ENCODE results near the gene CCDC88C. TPM values are rescaled to one million over a fixed set of nuclear protein-coding genes. Genes with fewer than 3 reads are reported as not detected.

The CCDC88C gene
- total RNA-seq, 6 donors from 2014 or later = 33.1 to 119 (median 54.5) TPM

GRCh38 chr14:91381801-91382670 is 35.6 kb downstream of the CCDC88C start:
- WGBS, 2 donors = 93 to 94% methylated on average over 13 of the region's 13 CpGs
- DNase-seq (no peak), ATAC-seq (ENCODE audit: low FRiP score in 2 of 2) (no peak)
- Histone ChIP-seq H3K27ac (no peak overlapping the region), H3K4me3 (no peak overlapping the region), H3K4me1 (peaks cover 37 to 60% (median 42%) of the 10 kb centered on the region in 4 donors), H3K9me3 (no peaks in the 10 kb centered on the region), H3K36me3 (no peaks in the 10 kb centered on the region), H3K27me3 (no peaks in the 10 kb centered on the region)
- TF ChIP-seq POLR2AphosphoS5 (IDR thresholded peaks at IDR 0.05) = no peak
- TF ChIP-seq, protein P1, sequence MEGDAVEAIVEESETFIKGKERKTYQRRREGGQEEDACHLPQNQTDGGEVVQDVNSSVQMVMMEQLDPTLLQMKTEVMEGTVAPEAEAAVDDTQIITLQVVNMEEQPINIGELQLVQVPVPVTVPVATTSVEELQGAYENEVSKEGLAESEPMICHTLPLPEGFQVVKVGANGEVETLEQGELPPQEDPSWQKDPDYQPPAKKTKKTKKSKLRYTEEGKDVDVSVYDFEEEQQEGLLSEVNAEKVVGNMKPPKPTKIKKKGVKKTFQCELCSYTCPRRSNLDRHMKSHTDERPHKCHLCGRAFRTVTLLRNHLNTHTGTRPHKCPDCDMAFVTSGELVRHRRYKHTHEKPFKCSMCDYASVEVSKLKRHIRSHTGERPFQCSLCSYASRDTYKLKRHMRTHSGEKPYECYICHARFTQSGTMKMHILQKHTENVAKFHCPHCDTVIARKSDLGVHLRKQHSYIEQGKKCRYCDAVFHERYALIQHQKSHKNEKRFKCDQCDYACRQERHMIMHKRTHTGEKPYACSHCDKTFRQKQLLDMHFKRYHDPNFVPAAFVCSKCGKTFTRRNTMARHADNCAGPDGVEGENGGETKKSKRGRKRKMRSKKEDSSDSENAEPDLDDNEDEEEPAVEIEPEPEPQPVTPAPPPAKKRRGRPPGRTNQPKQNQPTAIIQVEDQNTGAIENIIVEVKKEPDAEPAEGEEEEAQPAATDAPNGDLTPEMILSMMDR (IDR thresholded peaks at IDR 0.05) = no peak
- no peak for TF ChIP-seq POLR2A (IDR thresholded peaks at IDR 0.05)
- TF ChIP-seq EP300 (IDR thresholded peaks at IDR 0.05) = no peak

- WGBS, 2 donors = 38 to 48% methylated on average over 10 to 11 of the region's 11 CpGs
- no peak for ATAC-seq (ENCODE audit: low FRiP score in 2 of 2)
- Histone ChIP-seq H3K9me3 (no peaks in the 10 kb centered on the region), H3K4me3 (no peak overlapping the region), H3K27me3 (no peaks in the 10 kb centered on the region), H3K4me1 (peaks cover 38 to 69% (median 54%) of the 10 kb centered on the region in 4 donors), H3K36me3 (no peaks in the 10 kb centered on the region), H3K27ac (peak overlapping the region in 1 of 4 donors; percentile 2)
- no peak for DNase-seq
- TF ChIP-seq POLR2AphosphoS5 (IDR thresholded peaks at IDR 0.05) (no peak), POLR2A (IDR thresholded peaks at IDR 0.05) (no peak), EP300 (IDR thresholded peaks at IDR 0.05) (no peak)
- TF ChIP-seq, protein P1 (IDR thresholded peaks at IDR 0.05) = no peak
Observed at GRCh38 chr14:91380610-91381371, 36.8 kb downstream of the CCDC88C start.

DNA sequence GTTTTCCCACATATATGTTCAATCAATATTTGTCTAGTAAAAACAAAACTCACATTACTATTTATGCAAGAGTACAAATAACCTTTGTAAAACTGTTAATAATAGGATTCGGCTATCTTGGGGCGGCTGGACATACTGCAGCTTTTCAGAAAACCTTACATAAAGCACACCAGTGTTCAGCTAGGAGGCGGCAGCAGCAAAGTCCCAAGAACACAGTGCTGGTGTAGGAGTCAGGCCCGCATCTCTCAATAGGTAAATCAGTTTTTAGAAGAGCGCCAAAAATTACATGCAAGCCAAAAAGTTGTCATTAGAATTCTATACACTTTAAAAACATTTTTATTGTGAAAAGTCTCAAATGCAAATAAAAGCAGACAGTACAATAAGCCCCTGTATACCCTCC is 37.5 kb downstream of the CCDC88C start:
- Histone ChIP-seq H3K27me3 (no peaks in the 10 kb centered on the region), H3K4me3 (no peak overlapping the region), H3K27ac (peak overlapping the region in 2 of 4 donors; percentile 2 to 57), H3K4me1 (peaks cover 38 to 74% (median 59%) of the 10 kb centered on the region in 4 donors), H3K9me3 (no peaks in the 10 kb centered on the region), H3K36me3 (no peaks in the 10 kb centered on the region)
- WGBS, 2 donors = 84 to 91% methylated on average over 5 of the region's 5 CpGs
- TF ChIP-seq EP300 (IDR thresholded peaks at IDR 0.05) (no peak), POLR2AphosphoS5 (IDR thresholded peaks at IDR 0.05) (no peak), POLR2A (IDR thresholded peaks at IDR 0.05) (no peak)
- TF ChIP-seq, protein P1 (IDR thresholded peaks at IDR 0.05) = no peak
- ATAC-seq (ENCODE audit: low FRiP score in 2 of 2) (no peak), DNase-seq (no peak)

- TF ChIP-seq, protein P1 (IDR thresholded peaks at IDR 0.05) = no peak
- TF ChIP-seq POLR2AphosphoS5 (IDR thresholded peaks at IDR 0.05) = no peak
- TF ChIP-seq EP300 (IDR thresholded peaks at IDR 0.05) = no peak
- TF ChIP-seq POLR2A (IDR thresholded peaks at IDR 0.05) = no peak
- no peak for DNase-seq
- H3K4me3 ChIP-seq = no peak overlapping the region
- no peaks in the 10 kb centered on the region for H3K27me3 ChIP-seq
- no peaks in the 10 kb centered on the region for H3K36me3 ChIP-seq
- peak overlapping the region; percentile 26 to 57 (median 38) for H3K27ac ChIP-seq
- no peak for ATAC-seq (ENCODE audit: low FRiP score in 2 of 2)
- no peaks in the 10 kb centered on the region for H3K9me3 ChIP-seq
- H3K4me1 ChIP-seq = peaks cover 40 to 80% (median 62%) of the 10 kb centered on the region in 4 donors
- WGBS, 2 donors = 88 to 91% methylated on average over 13 of the region's 13 CpGs
Observed at GRCh38 chr14:91379579-91379932, 38.1 kb downstream of the CCDC88C start.

Data from upper lobe of left lung (tissue), 6 donors.